Kidney (tissue), 14 donors: Measurements from ENCODE around the gene LIX1L. TPM values are rescaled to one million over a fixed set of nuclear protein-coding genes. Genes with fewer than 3 reads are reported as not detected.

Source experiments
- DNase-seq, 5 donors: peaks; one replicate each; pipeline ENCODE4 v3.0.0-alpha.2; 2013 to 2020
- FAIRE-seq: peaks from 2 replicates; lab custom pipeline; 2012; peaks lifted over from hg19 to GRCh38; lab: Jason Lieb, UNC
- H3K27ac ChIP-seq, 2 donors: one replicate each; pipeline ENCODE4 v1.7.0; 2013; ENCODE audit warnings: low read depth in 2 of 2, low read length in 2 of 2, inconsistent platforms in 1 of 2
- H3K27me3 ChIP-seq: one replicate; pipeline ENCODE4 v1.7.1; 2013; ENCODE audit warnings: low read length, inconsistent platforms; ENCODE audit not compliant: control insufficient read depth, insufficient read depth
- H3K36me3 ChIP-seq, 3 donors: one replicate each; pipeline versions ENCODE4 v1.7.0 to v1.7.1; 2013; ENCODE audit warnings: low read length in 3 of 3, control low read depth in 1 of 3, inconsistent platforms in 1 of 3; ENCODE audit not compliant: insufficient read depth in 3 of 3, control insufficient read depth in 2 of 3
- H3K4me1 ChIP-seq, 3 donors: one replicate each; pipeline versions ENCODE4 v1.7.0 to v1.7.1; 2013; ENCODE audit warnings: low read length in 3 of 3, inconsistent platforms in 1 of 3, low read depth in 1 of 3; ENCODE audit not compliant: control insufficient read depth in 2 of 3, insufficient read depth in 2 of 3
- H3K4me3 ChIP-seq, 3 donors: one replicate each; pipeline versions ENCODE4 v1.7.0 to v1.8.1; 2013; ENCODE audit warnings: low read length in 3 of 3, control low read depth in 1 of 3, inconsistent platforms in 1 of 3
- H3K9ac ChIP-seq, 3 donors: one replicate each; pipeline versions ENCODE4 v1.7.0 to v1.7.1; 2013; ENCODE audit warnings: low read length in 3 of 3, control low read depth in 1 of 3, inconsistent platforms in 1 of 3
- H3K9me3 ChIP-seq, 3 donors: one replicate each; pipeline versions ENCODE4 v1.7.0 to v1.7.1; 2013; ENCODE audit warnings: low read length in 3 of 3, control low read depth in 1 of 3, inconsistent platforms in 1 of 3; ENCODE audit not compliant: control insufficient read depth in 2 of 3, insufficient read depth in 1 of 3
- intact Hi-C: fragments of 100-400 bp; cut with DNase I; formaldehyde crosslinking; loops from one replicate; pipeline ENCODE4 v1.11.1; 2022
- polyA plus RNA-seq: library from polyadenylated mRNA; stranded (reverse); fragments of 350-450 nt; fragmentation: Illumina TruSeq; extraction: RNeasy Lipid Tissue Mini Kit (QIAGEN cat#74804); gene quantifications from one replicate; pipeline ENCODE4 v1.2.3, GENCODE V29; 2014; ENCODE audit warnings: low read depth, low replicate concordance; ENCODE audit not compliant: insufficient read depth
- total RNA-seq: library from RNA; stranded (reverse); fragmentation: NEBNext Ultra II Directional; extraction: Animal tissue kit (Norgen Biotek cat#: 25700); gene quantifications from one replicate; pipeline ENCODE4 v1.2.1, GENCODE V29; 2021
- TF ChIP-seq, protein P1 (sequence below): IDR thresholded peaks from 3 replicates; pipeline ENCODE4 v1.5.1; 2012; ENCODE audit warnings: mild to moderate bottlenecking, moderate library complexity, borderline replicate concordance; ENCODE audit not compliant: insufficient read depth; ENCODE audit errors: extremely low read depth
- donor health status: control.
- donor health status: control.
- donor health status: control.
- donor health status: control.
- donor health status: control.
- donor health status: DM: yes; HTN: yes; CAD: no.
- donor health status: Normal renal cell carcinoma (clear cell type).

The LIX1L gene
- total and polyA plus RNA-seq, 2 donors from 2014 or later, result 10.0 to 27.8 TPM

DNA sequence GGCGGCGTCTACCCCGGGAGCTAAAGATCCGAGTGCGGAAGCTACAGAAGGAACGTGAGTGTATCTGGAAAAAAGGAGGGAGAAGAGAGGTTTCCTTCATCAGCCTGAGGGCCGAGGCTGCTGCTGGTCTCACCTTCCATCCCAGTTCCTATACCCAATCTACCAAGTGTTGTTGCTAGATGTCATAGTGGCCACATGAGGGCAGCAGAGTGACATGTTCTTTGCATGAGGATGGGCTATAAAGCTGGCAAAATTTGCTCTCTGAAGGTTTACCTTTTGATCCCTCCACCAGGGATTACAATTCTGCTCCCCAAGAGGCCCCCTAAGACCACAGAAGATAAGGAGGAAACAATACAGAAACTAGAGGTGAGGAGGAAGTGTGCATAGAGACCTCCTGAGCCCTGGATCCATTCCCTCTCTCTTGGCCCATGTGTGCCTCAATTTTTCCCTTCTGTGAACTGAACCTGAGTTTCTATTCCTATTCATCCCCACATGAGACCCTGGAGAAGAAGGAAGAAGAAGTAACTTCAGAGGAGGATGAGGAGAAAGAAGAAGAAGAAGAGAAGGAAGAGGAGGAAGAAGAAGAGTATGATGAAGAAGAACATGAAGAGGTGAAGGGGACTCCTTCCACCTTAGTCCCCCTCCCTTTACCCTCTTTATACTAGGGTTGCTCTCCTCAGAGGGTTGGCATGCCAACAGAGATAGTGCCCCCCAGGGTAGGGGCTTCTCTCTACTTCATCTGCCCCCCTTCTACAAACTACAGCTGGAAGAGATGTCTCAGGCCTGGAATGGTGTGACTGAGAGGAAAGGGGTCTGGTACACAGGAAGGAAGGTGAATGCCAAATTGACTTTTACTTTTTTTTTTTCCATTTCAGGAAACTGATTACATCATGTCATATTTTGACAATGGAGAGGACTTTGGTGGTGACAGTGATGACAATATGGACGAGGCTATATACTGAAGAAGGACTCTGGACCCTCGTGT, 20.0 kb upstream of the LIX1L start:
- H3K27me3 ChIP-seq, result no peaks in the 10 kb centered on the region
- TF ChIP-seq, protein P1, sequence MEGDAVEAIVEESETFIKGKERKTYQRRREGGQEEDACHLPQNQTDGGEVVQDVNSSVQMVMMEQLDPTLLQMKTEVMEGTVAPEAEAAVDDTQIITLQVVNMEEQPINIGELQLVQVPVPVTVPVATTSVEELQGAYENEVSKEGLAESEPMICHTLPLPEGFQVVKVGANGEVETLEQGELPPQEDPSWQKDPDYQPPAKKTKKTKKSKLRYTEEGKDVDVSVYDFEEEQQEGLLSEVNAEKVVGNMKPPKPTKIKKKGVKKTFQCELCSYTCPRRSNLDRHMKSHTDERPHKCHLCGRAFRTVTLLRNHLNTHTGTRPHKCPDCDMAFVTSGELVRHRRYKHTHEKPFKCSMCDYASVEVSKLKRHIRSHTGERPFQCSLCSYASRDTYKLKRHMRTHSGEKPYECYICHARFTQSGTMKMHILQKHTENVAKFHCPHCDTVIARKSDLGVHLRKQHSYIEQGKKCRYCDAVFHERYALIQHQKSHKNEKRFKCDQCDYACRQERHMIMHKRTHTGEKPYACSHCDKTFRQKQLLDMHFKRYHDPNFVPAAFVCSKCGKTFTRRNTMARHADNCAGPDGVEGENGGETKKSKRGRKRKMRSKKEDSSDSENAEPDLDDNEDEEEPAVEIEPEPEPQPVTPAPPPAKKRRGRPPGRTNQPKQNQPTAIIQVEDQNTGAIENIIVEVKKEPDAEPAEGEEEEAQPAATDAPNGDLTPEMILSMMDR, result peak; percentile 95
- H3K9me3 ChIP-seq, result no peaks in the 10 kb centered on the region
- H3K9ac ChIP-seq, result peak overlapping the region; percentile 31 to 87 (median 63)
- no peak for FAIRE-seq
- no peaks in the 10 kb centered on the region for H3K36me3 ChIP-seq
- peaks cover 20 to 38% (median 37%) of the 10 kb centered on the region in 3 donors for H3K4me1 ChIP-seq
- no peak overlapping the region for H3K4me3 ChIP-seq
- H3K27ac ChIP-seq, result peak overlapping the region; percentile 92 to 94
- intact Hi-C loops, result no loop called here
- peak; percentile 75 to 93 (median 77) for DNase-seq

DNA sequence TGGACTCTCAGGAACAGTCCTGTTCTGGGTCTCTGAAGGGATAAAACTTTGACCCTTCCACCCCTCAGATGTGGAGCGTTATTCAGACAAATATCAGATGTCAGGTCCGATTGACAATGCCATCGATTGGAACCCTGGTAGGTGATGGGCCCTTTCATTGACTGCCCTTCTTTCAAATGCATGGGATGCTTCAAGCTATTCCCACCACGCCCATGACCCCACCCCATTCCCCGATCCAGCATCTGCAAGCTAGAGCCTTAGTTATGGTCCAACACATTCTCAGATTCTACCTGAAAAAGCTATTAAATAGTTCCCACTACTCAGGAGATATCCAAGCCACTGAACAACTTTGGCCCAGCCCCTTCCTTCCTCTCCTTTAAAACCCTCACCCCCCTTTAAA, 19.2 kb upstream of the LIX1L start:
- Histone ChIP-seq H3K4me3 (no peak overlapping the region), H3K36me3 (no peaks in the 10 kb centered on the region), H3K27ac (no peak overlapping the region), H3K9me3 (no peaks in the 10 kb centered on the region), H3K9ac (no peak overlapping the region), H3K4me1 (peaks cover 20 to 30% (median 29%) of the 10 kb centered on the region in 3 donors), H3K27me3 (no peaks in the 10 kb centered on the region)
- intact Hi-C loops, result no loop called here
- DNase-seq (peak in 1 of 5 donors; percentile 40), FAIRE-seq (no peak)
- TF ChIP-seq, protein P1, result no peak

DNA sequence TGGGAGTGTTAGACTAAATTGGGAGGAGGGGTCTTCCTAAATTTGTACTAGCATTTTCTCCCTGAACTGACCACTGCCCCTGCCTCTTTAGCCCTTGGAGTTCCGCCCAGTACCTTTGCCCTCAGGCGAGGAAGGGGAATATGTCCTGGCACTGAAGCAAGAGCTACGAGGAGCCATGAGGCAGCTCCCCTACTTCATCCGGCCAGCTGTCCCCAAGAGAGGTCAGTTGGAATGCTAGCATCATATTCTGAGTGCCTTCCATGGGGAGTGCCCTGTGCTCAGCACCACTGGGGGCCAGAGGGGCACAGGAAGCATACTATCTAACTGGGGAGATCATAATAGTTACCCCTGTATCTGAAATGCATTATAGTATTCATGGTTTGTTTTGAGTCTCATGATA, 17.4 kb upstream of the LIX1L start:
- Histone ChIP-seq H3K9ac (no peak overlapping the region), H3K4me3 (no peak overlapping the region), H3K9me3 (no peaks in the 10 kb centered on the region), H3K27ac (no peak overlapping the region), H3K27me3 (no peaks in the 10 kb centered on the region), H3K36me3 (no peaks in the 10 kb centered on the region), H3K4me1 (peaks cover 20 to 22% (median 21%) of the 10 kb centered on the region in 3 donors)
- no peak for FAIRE-seq
- DNase-seq, result peak in 1 of 5 donors; percentile 24
- intact Hi-C loops, result no loop called here
- TF ChIP-seq, protein P1, result no peak
